Kidney (tissue), 14 donors: ENCODE measurements around the gene RPL35A. TPM values are rescaled to one million over a fixed set of nuclear protein-coding genes. Genes with fewer than 3 reads are reported as not detected.
"Not testable (repeated sequence)": the region's sequence is repeated elsewhere in the genome, so short reads cannot be mapped to it uniquely, and the experiment has no call there.

Source experiments
- DNase-seq, 5 donors: peaks; one replicate each; pipeline ENCODE4 v3.0.0-alpha.2; 2013 to 2020
- FAIRE-seq: peaks from 2 replicates; lab custom pipeline; 2012; peaks lifted over from hg19 to GRCh38; lab: Jason Lieb, UNC
- H3K27ac ChIP-seq, 2 donors: one replicate each; pipeline ENCODE4 v1.7.0; 2013; ENCODE audit warnings: low read depth in 2 of 2, low read length in 2 of 2, inconsistent platforms in 1 of 2
- H3K27me3 ChIP-seq: one replicate; pipeline ENCODE4 v1.7.1; 2013; ENCODE audit warnings: low read length, inconsistent platforms; ENCODE audit not compliant: control insufficient read depth, insufficient read depth
- H3K36me3 ChIP-seq, 3 donors: one replicate each; pipeline versions ENCODE4 v1.7.0 to v1.7.1; 2013; ENCODE audit warnings: low read length in 3 of 3, control low read depth in 1 of 3, inconsistent platforms in 1 of 3; ENCODE audit not compliant: insufficient read depth in 3 of 3, control insufficient read depth in 2 of 3
- H3K4me1 ChIP-seq, 3 donors: one replicate each; pipeline versions ENCODE4 v1.7.0 to v1.7.1; 2013; ENCODE audit warnings: low read length in 3 of 3, inconsistent platforms in 1 of 3, low read depth in 1 of 3; ENCODE audit not compliant: control insufficient read depth in 2 of 3, insufficient read depth in 2 of 3
- H3K4me3 ChIP-seq, 3 donors: one replicate each; pipeline versions ENCODE4 v1.7.0 to v1.8.1; 2013; ENCODE audit warnings: low read length in 3 of 3, control low read depth in 1 of 3, inconsistent platforms in 1 of 3
- H3K9ac ChIP-seq, 3 donors: one replicate each; pipeline versions ENCODE4 v1.7.0 to v1.7.1; 2013; ENCODE audit warnings: low read length in 3 of 3, control low read depth in 1 of 3, inconsistent platforms in 1 of 3
- H3K9me3 ChIP-seq, 3 donors: one replicate each; pipeline versions ENCODE4 v1.7.0 to v1.7.1; 2013; ENCODE audit warnings: low read length in 3 of 3, control low read depth in 1 of 3, inconsistent platforms in 1 of 3; ENCODE audit not compliant: control insufficient read depth in 2 of 3, insufficient read depth in 1 of 3
- CTCF ChIP-seq: IDR thresholded peaks from 3 replicates; pipeline ENCODE4 v1.5.1; 2012; ENCODE audit warnings: mild to moderate bottlenecking, moderate library complexity, borderline replicate concordance; ENCODE audit not compliant: insufficient read depth; ENCODE audit errors: extremely low read depth
- intact Hi-C: fragments of 100-400 bp; cut with DNase I; formaldehyde crosslinking; loops from one replicate; pipeline ENCODE4 v1.11.1; 2022
- polyA plus RNA-seq: library from polyadenylated mRNA; stranded (reverse); fragments of 350-450 nt; fragmentation: Illumina TruSeq; extraction: RNeasy Lipid Tissue Mini Kit (QIAGEN cat#74804); gene quantifications from one replicate; pipeline ENCODE4 v1.2.3, GENCODE V29; 2014; ENCODE audit warnings: low read depth, low replicate concordance; ENCODE audit not compliant: insufficient read depth
- total RNA-seq: library from RNA; stranded (reverse); fragmentation: NEBNext Ultra II Directional; extraction: Animal tissue kit (Norgen Biotek cat#: 25700); gene quantifications from one replicate; pipeline ENCODE4 v1.2.1, GENCODE V29; 2021
- donor health status: control.
- donor health status: control.
- donor health status: control.
- donor health status: control.
- donor health status: control.
- donor health status: DM: yes; HTN: yes; CAD: no.
- donor health status: Normal renal cell carcinoma (clear cell type).

The RPL35A gene
- total and polyA plus RNA-seq, 2 donors from 2014 or later, result 721 to 1,510 TPM

- no peak for TF ChIP-seq CTCF
- no peaks in the 10 kb centered on the region for H3K36me3 ChIP-seq
- H3K27me3 ChIP-seq, result no peaks in the 10 kb centered on the region
- no peak overlapping the region for H3K9ac ChIP-seq
- H3K4me3 ChIP-seq, result no peak overlapping the region
- FAIRE-seq, result no peak
- H3K4me1 ChIP-seq, result no peaks in the 10 kb centered on the region
- no peak overlapping the region for H3K27ac ChIP-seq
- H3K9me3 ChIP-seq, result no peaks in the 10 kb centered on the region
- no peak for DNase-seq
- intact Hi-C loops, result no loop called here
Observed at GRCh38 chr3:197908957-197909701, 40.9 kb upstream of the RPL35A start.

GRCh38 chr3:197912741-197913476 lies 37.1 kb upstream of the RPL35A start:
- Histone ChIP-seq H3K4me1 (no peaks in the 10 kb centered on the region), H3K9me3 (no peaks in the 10 kb centered on the region), H3K4me3 (no peak overlapping the region), H3K36me3 (no peaks in the 10 kb centered on the region), H3K27ac (no peak overlapping the region), H3K27me3 (no peaks in the 10 kb centered on the region), H3K9ac (no peak overlapping the region)
- DNase-seq, result no peak
- TF ChIP-seq CTCF, result no peak
- intact Hi-C loops, result no loop called here
- FAIRE-seq, result no peak

- H3K4me3 ChIP-seq, result no peak overlapping the region
- H3K4me1 ChIP-seq, result no peaks in the 10 kb centered on the region
- DNase-seq (no peak), FAIRE-seq (no peak)
- no peak for TF ChIP-seq CTCF
- H3K9me3 ChIP-seq, result no peaks in the 10 kb centered on the region
- H3K27me3 ChIP-seq, result no peaks in the 10 kb centered on the region
- intact Hi-C loops, result no loop called here
- no peak overlapping the region for H3K9ac ChIP-seq
- H3K36me3 ChIP-seq, result no peaks in the 10 kb centered on the region
- H3K27ac ChIP-seq, result no peak overlapping the region
Observed at GRCh38 chr3:197913641-197914380, 36.2 kb upstream of the RPL35A start.

GRCh38 chr3:197921429-197922275 lies 28.3 kb upstream of the RPL35A start:
- FAIRE-seq, H3K9me3 ChIP-seq, H3K27ac ChIP-seq, H3K4me1 ChIP-seq, H3K9ac ChIP-seq, H3K27me3 ChIP-seq, DNase-seq, intact Hi-C loops, H3K4me3 ChIP-seq, H3K36me3 ChIP-seq: not testable (repeated sequence)
